T-helper 1 cell treated with Interleukin-12 subunit alpha and Interleukin-12 subunit beta and Interleukin-4 antibody, amounts not matched to agents 30 μg/mL and 1 μg/mL, for 36 hours (primary cell): ENCODE data around the gene TGM5.

Source experiments
- H3K27ac Mint-ChIP-seq: one replicate; pipeline ENCODE4 v1.8.0; 2021; ENCODE audit warnings: mild to moderate bottlenecking, mixed read lengths
- H3K27me3 Mint-ChIP-seq: one replicate; pipeline ENCODE4 v1.8.0; 2021; ENCODE audit warnings: low read depth, mixed read lengths
- H3K36me3 Mint-ChIP-seq: one replicate; pipeline ENCODE4 v1.8.0; 2021; ENCODE audit warnings: low read depth, mixed read lengths
- H3K4me1 Mint-ChIP-seq: one replicate; pipeline ENCODE4 v1.8.0; 2021; ENCODE audit warnings: low read depth, mixed read lengths
- H3K4me3 Mint-ChIP-seq: one replicate; pipeline ENCODE4 v1.8.0; 2021; ENCODE audit warnings: mild to moderate bottlenecking, moderate library complexity, mixed read lengths
- H3K9me3 Mint-ChIP-seq: one replicate; pipeline ENCODE4 v1.8.0; 2021; ENCODE audit warnings: mixed read lengths

TGM5 gene

DNA sequence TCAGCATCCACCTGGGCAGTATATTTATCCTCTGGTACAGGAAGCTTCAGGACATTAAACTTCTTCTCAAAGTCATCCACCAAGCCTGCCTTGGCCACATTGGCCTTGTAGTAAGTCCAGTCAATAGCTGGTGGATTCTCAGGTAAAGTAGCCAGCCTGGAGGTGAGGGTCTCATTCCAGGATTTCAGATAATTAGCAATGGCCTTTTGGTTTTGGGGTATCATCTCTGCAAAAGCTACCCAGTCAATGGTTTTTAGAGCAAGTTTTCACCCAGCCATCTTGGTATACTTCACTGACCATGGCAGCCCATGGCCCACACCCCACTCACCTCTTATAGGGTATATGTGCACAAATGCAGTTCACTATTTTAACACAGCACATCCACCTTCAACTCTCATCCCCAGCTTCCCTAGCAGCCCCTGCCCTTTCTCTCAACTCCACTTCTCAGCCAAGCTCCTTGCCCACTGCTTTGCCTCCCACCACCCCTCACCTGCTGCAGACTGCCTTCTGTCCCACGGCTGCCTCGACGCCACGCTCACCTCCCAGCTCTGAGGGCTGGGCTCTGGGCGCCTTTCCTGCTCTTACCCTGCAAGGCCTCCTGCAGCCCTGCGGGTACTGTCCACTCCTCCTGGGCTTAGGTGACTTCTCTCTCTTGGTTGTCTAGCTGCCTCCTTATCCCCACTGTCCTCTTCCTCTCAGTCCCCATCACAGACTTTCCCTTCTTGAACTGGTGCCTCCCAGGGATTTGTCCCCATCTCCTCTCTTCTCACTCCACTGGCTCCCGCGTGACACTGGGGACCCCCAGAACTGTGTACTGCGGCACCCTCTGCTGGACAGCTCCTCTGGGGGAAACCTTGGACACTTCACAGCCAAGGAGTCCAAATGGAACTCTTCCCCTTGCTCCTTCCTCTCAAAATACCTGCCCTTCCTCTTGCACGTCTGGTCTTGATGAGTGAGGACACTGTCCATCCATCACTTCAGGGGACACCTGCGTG, 1.7 kb upstream of the TGM5 start:
- peaks cover 4% of the 10 kb centered on the region for H3K9me3 Mint-ChIP-seq
- no peak overlapping the region for H3K4me3 Mint-ChIP-seq
- H3K27ac Mint-ChIP-seq: no peak overlapping the region
- peaks cover 25% of the 10 kb centered on the region for H3K27me3 Mint-ChIP-seq
- H3K4me1 Mint-ChIP-seq: peaks cover 7% of the 10 kb centered on the region
- peaks cover 1% of the 10 kb centered on the region for H3K36me3 Mint-ChIP-seq

DNA sequence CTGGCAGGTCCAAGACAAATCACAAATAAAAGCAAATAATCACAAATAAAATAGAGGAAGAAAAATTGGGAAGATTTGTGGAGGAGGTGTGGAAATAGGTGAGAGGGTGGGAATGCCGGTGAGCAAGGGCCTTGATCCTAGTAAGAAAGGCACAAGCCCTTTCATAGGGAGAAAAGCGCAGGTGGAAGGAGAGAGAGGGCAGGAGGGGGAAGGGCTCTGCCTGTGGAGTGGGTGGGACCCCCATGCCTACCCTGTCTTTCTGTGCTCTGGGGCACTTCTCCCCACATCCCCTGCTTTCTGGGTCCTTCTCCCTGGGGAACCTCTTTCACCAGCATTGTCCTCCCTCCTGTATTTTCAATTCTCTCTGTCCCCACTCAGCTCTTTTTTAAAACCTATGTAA, 711 bp upstream of the TGM5 start:
- H3K36me3 Mint-ChIP-seq: peaks cover 1% of the 10 kb centered on the region
- H3K9me3 Mint-ChIP-seq: peaks cover 4% of the 10 kb centered on the region
- no peak overlapping the region for H3K27ac Mint-ChIP-seq
- no peak overlapping the region for H3K4me3 Mint-ChIP-seq
- H3K27me3 Mint-ChIP-seq: peaks cover 28% of the 10 kb centered on the region
- peaks cover 7% of the 10 kb centered on the region for H3K4me1 Mint-ChIP-seq

DNA sequence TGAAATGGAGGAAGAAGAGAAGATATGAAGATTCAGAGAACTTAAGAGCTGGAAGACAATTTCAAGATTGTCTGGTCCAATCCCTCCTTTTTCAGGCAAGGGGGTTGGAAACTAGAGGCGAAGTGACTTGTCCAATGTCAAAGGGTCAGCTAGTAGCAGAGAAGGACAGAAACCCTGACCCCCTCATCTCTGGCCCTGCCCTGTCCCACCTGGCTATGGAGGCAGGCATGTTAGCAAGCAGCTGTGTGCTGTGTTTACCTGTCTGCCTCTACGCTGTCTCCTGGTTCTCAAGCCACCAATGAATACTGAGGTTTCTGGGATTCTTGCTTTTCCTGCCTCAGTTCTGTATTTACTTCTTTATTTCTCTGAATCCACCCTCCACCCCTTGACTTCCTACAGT, 342 bp downstream of the TGM5 start:
- no peaks in the 10 kb centered on the region for H3K9me3 Mint-ChIP-seq
- H3K27ac Mint-ChIP-seq: no peak overlapping the region
- peaks cover 31% of the 10 kb centered on the region for H3K27me3 Mint-ChIP-seq
- no peak overlapping the region for H3K4me3 Mint-ChIP-seq
- H3K36me3 Mint-ChIP-seq: no peaks in the 10 kb centered on the region
- peaks cover 7% of the 10 kb centered on the region for H3K4me1 Mint-ChIP-seq

DNA sequence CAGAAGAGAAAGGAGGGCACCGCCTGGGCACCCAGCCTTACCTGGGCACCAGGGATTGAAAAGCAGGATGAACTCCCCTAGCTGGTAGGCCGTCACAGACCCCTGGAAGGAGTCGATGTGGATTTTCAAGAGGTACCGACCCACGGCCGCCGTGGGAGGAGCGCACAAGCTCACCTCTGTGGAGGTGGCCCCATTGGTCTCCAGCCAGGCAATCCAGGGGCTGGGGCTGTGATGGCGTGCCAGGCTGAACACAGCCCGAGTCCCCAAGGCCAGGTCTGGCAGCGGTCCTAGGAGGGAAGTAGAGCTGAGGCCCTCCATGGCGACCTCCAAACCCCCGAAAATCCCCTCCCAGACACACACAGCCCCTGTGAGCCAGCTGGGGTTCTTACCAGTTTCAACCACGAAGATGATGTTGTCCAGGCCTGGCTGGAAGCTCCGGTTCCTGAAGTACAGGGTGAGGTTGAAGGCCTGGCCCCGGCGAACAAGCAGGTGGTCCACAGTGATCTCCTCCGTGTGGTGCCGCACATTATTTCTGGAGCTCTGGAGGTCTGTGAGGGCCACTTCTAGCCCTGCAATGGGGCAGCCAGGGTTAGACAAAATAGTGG, 6.6 kb downstream of the TGM5 start:
- H3K27me3 Mint-ChIP-seq: peaks cover 17% of the 10 kb centered on the region
- H3K36me3 Mint-ChIP-seq: no peaks in the 10 kb centered on the region
- no peaks in the 10 kb centered on the region for H3K4me1 Mint-ChIP-seq
- no peak overlapping the region for H3K4me3 Mint-ChIP-seq
- H3K27ac Mint-ChIP-seq: no peak overlapping the region
- H3K9me3 Mint-ChIP-seq: no peaks in the 10 kb centered on the region

DNA sequence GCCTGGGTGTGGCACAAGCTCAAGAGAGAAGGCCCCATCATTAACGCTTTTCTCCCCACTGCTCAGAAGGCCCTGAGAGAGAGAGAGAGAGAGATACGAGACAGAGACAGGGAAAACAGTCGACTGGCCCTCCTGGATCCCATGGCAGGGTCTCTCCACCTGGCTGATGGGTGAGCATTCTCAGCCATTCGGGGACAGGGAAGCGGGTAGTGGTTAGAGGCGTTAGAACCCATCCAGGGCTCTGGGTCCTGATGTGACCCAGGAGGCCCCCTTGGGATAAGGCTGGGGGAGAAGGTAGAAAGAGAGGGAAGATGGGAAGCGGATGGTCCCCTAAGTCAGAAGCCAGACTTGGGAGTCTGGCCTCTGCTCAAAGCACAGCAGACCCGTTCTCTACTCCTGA, 7.9 kb downstream of the TGM5 start:
- Mint-ChIP-seq H3K27me3 (peaks cover 13% of the 10 kb centered on the region), H3K4me3 (no peak overlapping the region), H3K27ac (no peak overlapping the region), H3K9me3 (no peaks in the 10 kb centered on the region), H3K36me3 (no peaks in the 10 kb centered on the region), H3K4me1 (peaks cover 4% of the 10 kb centered on the region)

DNA sequence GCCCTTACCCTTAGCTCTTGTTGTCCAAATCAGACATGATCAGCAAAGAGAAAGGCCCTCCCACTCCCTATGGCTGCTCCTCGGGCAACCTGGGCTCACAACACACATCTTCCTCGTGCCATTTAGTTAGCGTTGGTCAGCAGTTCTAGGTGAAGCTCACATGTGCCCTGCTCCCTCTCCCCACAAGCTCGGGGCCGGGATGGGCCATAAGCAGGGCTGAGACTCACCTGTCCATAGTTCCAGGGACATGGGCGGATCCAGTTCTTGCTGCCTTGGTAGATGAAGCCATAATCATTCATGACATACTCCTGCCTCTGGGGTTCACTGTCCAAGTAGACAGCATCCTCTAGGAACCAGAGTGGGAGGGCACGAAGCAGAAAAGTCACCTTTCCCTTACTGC, 10.4 kb downstream of the TGM5 start:
- Mint-ChIP-seq H3K4me3 (no peak overlapping the region), H3K36me3 (no peaks in the 10 kb centered on the region), H3K9me3 (no peaks in the 10 kb centered on the region), H3K27ac (no peak overlapping the region), H3K4me1 (peaks cover 15% of the 10 kb centered on the region), H3K27me3 (no peaks in the 10 kb centered on the region)

DNA sequence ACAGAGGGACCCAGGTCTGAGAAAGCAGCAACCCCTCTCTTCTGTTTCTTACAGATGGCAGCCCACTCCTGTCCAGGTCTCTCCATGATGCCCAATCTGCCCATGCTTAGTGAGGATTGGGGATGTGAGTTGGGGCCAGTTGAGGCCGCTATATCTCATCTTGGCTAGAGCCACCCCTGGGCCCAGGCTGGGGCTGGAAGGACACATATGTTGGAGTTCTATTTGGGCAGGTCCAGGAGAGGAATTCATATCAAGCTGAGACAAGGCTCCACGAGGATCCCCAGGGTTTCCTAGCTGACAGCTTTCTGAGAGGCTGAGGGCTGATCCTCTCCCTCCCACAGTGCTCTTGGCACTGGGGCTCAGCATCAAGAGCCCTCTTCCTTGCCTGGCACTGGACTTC, 11.4 kb downstream of the TGM5 start:
- Mint-ChIP-seq H3K27ac (no peak overlapping the region), H3K27me3 (no peaks in the 10 kb centered on the region), H3K4me1 (peaks cover 20% of the 10 kb centered on the region), H3K9me3 (no peaks in the 10 kb centered on the region), H3K36me3 (no peaks in the 10 kb centered on the region), H3K4me3 (no peak overlapping the region)

DNA sequence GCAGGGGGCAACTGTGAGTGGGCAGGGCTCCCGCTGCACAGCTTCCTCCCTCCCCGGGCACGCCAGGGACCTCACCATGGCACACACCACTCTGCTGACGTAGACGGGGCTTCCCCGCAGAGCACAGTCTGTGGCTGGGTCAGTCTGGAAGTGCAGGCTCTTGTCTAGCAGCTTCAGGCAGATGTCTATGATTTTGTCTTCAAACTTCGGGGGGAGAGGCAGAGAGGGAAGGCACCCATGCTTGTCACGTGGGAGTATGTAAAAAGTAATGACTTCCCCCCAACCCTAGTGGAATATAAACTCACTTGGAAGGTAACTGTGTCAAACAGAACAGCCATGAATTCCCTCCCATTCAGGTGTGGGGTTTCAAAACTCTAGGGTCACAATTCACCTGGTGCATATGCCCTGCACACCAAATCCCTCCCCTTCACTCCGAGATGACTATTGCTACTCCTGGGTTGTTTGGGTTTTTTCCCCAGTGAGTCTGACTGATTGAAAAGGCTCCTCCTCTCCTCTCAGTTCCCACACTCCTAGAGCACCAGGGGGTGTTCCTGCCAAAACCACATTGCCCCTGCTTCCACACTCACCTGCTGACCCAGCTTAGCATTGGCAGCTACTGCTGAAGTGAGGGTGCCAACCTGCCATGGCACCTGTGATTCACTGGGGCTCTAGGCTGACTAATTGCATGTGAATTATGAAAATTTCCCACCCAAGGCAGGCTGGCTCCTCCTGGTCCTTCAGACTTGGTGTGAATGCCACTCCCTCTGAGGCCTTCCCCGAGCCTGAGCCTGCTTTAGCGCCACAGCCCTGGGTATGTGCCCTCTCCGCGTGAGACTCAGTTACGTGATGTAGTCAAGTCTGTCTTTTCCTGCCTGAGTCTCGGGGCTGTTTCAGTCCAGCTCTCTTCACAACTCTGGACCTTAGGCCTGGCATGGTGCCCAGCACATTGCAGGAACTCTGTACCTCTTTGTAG, 13.0 kb downstream of the TGM5 start:
- peaks cover 32% of the 10 kb centered on the region for H3K4me1 Mint-ChIP-seq
- peak overlapping the region; percentile 19 for H3K27ac Mint-ChIP-seq
- no peaks in the 10 kb centered on the region for H3K9me3 Mint-ChIP-seq
- no peaks in the 10 kb centered on the region for H3K36me3 Mint-ChIP-seq
- no peak overlapping the region for H3K4me3 Mint-ChIP-seq
- no peaks in the 10 kb centered on the region for H3K27me3 Mint-ChIP-seq

DNA sequence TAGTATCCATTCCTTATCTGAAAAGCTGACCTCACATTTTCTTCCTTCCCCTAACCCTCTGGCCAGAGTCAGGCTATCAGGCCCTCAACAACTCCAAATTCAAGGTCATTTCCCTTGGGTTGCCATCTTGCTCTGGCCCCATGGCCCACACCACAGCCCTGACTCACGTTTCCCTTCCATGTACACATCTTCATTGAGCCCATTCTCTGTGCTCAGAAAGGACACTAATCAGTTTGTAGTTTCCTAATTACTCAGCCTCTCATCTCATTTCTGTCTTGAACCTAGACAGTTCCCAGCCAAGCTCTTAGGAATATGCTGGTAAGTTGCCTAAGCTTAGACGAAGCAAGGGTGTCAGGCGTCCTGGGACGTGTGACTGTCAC, 14.9 kb downstream of the TGM5 start:
- H3K9me3 Mint-ChIP-seq: no peaks in the 10 kb centered on the region
- H3K27me3 Mint-ChIP-seq: no peaks in the 10 kb centered on the region
- peak overlapping the region; percentile 15 for H3K27ac Mint-ChIP-seq
- H3K36me3 Mint-ChIP-seq: no peaks in the 10 kb centered on the region
- H3K4me3 Mint-ChIP-seq: peak overlapping the region; percentile 5
- peaks cover 32% of the 10 kb centered on the region for H3K4me1 Mint-ChIP-seq

DNA sequence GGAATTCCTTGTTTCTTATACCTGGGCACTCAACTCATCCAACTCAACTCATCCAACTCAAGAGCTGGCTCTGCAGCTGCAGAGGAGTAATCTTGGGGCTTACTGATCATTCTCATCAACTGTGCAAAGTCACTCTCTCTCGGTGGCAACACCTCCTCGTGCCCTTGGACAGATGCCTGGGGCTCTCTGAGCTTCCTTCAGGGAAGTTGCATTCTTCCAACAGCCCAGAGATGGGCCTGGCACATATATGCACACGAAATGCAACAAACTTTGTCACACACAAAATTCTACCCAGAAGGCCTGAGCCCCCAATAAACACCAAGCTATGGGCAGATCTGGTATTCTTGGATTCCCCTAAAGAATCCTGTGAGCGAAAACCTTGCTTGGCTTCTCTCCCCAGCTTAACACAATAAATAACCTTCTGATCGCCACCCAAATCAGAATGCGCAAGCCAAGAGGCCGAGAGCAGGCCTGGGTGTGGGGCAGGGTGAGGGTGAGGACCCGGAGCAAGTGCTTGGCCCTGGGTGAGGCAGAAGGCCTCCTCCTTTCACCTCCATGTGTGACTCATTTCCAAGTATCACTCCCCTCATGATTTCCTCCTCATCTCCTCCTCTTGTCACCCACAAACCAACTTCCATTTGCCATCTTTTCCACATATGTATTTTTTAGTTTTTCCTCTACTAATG, 15.4 kb downstream of the TGM5 start:
- Mint-ChIP-seq H3K27me3 (no peaks in the 10 kb centered on the region), H3K4me1 (peaks cover 34% of the 10 kb centered on the region), H3K9me3 (no peaks in the 10 kb centered on the region), H3K4me3 (peak overlapping the region; percentile 5), H3K36me3 (no peaks in the 10 kb centered on the region), H3K27ac (peak overlapping the region; percentile 15)

DNA sequence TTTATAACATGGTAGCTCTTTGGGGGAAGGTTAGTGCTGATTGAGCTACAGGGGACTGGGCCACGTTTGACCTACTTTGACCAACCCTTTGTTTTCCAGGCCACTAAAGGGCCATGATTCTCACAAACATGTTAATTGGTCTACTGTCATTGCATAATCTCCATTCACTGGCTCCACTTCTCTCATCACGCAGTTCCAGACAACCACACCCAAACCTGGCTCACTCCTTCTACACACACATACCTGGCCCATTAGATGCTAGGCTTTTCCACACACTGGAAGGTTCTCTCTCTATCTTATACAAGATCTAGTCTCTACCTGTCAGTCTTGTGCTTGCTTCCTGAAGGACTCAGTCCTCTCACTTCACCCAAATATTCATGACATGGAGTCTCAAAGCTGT, 15.9 kb downstream of the TGM5 start:
- Mint-ChIP-seq H3K27ac (no peak overlapping the region), H3K36me3 (no peaks in the 10 kb centered on the region), H3K27me3 (no peaks in the 10 kb centered on the region), H3K9me3 (no peaks in the 10 kb centered on the region), H3K4me1 (peaks cover 36% of the 10 kb centered on the region), H3K4me3 (no peak overlapping the region)

DNA sequence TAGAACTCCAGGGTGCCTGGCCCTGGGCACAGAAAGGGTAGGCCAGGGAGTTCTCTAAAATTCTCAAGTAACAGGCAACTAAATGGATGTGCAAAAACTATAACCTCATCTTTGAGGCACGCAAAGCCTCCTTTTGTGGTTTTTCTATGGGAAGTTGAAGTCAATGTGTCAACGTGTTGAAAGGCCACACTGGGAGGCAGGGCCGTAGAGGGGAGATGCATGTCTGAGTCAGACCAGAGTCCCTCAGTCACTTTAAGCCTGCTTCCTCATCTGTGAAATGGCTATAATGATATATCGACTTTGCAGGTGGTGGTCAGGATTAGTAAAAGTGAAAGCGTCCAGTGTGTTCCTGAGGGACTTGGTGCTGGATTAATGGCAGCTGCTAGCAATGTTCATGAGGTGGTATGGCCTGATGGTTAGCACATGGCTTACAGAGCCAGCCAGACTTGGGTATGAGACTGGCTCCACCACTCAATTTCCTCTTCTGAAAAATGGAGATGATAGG, 17.0 kb downstream of the TGM5 start:
- H3K27ac Mint-ChIP-seq: peak overlapping the region; percentile 70
- H3K27me3 Mint-ChIP-seq: no peaks in the 10 kb centered on the region
- no peaks in the 10 kb centered on the region for H3K36me3 Mint-ChIP-seq
- H3K9me3 Mint-ChIP-seq: no peaks in the 10 kb centered on the region
- peaks cover 36% of the 10 kb centered on the region for H3K4me1 Mint-ChIP-seq
- H3K4me3 Mint-ChIP-seq: peak overlapping the region; percentile 9

DNA sequence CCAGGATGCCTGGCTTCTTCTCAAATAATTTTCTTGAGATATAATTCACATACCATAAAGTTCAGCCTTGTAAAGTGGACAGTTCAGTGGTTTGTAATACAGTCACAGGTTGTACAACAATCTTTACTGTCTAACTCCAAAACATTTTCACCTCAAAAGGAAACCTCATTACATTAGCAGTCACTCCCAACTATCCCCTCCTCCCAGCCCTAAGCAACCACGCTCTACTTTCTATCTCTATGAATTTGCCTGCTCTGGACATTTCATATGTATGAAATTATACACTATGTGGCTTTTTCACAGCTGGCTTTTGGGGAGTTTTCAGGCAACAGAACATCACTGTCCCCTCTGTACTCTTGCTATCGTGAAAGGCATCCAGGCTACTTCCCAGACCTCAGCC, 17.5 kb downstream of the TGM5 start:
- Mint-ChIP-seq H3K27ac (peak overlapping the region; percentile 70), H3K4me1 (peaks cover 36% of the 10 kb centered on the region), H3K36me3 (no peaks in the 10 kb centered on the region), H3K27me3 (no peaks in the 10 kb centered on the region), H3K9me3 (no peaks in the 10 kb centered on the region), H3K4me3 (peak overlapping the region; percentile 9)
